ENCODE data around the gene SV2B.

DNA sequence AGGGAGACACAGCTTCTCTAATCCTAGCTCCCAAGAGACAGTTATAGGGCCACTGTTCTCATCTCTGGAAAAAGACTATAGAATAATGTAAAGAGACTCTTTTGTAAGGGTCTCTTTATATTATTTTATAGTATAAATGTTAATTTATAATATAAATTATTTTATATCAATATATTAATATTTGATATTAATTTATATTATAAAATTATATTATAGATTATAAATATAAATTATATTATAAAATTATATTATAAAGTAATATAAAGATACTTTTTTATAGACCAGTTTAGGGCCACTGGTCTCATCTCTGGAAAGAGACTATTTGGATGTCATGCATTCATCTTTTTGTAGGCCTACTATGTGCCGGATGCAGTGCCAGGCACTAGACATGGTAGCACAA, 53.9 kb downstream of the SV2B start:
- TF ChIP-seq EZH2phosphoT487 (conservative IDR thresholded peaks at IDR 0.05; ENCODE audit: low read length): no peak
- TF ChIP-seq, protein P1, sequence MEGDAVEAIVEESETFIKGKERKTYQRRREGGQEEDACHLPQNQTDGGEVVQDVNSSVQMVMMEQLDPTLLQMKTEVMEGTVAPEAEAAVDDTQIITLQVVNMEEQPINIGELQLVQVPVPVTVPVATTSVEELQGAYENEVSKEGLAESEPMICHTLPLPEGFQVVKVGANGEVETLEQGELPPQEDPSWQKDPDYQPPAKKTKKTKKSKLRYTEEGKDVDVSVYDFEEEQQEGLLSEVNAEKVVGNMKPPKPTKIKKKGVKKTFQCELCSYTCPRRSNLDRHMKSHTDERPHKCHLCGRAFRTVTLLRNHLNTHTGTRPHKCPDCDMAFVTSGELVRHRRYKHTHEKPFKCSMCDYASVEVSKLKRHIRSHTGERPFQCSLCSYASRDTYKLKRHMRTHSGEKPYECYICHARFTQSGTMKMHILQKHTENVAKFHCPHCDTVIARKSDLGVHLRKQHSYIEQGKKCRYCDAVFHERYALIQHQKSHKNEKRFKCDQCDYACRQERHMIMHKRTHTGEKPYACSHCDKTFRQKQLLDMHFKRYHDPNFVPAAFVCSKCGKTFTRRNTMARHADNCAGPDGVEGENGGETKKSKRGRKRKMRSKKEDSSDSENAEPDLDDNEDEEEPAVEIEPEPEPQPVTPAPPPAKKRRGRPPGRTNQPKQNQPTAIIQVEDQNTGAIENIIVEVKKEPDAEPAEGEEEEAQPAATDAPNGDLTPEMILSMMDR (IDR thresholded peaks at IDR 0.05; ENCODE audit: insufficient read depth, low read length, poor library complexity, severe bottlenecking): no peak

Measured in SU-DHL-6 (cell line).